Fibroblast of lung (primary cell): ENCODE measurements around the gene POLR2E. TPM values are rescaled to one million over a fixed set of nuclear protein-coding genes. Genes with fewer than 3 reads are reported as not detected.

Source experiments
- DNase-seq, 2 donors: peaks; one replicate each; pipeline versions ENCODE4 v3.0.0 to v3.0.0-alpha.2; 2010; ENCODE audit warnings: low read depth in 2 of 2
- H2AFZ ChIP-seq: 2 replicates; pipeline ENCODE4 v1.5.1; 2012; ENCODE audit warnings: low read length, control low read depth, inconsistent platforms
- H3K27ac ChIP-seq: 2 replicates; pipeline ENCODE4 v1.5.1; 2011; ENCODE audit warnings: low read length, control low read depth; ENCODE audit not compliant: insufficient read depth
- H3K27me3 ChIP-seq: 2 replicates; pipeline ENCODE4 v1.5.1; 2011; ENCODE audit warnings: mild to moderate bottlenecking, low read length; ENCODE audit not compliant: control insufficient read depth, insufficient read depth
- H3K36me3 ChIP-seq: 2 replicates; pipeline ENCODE4 v1.5.1; 2011; ENCODE audit warnings: low read length; ENCODE audit not compliant: control insufficient read depth, insufficient read depth
- H3K4me1 ChIP-seq: 2 replicates; pipeline ENCODE4 v1.5.1; 2011; ENCODE audit warnings: low read length; ENCODE audit not compliant: control insufficient read depth, insufficient read depth; ENCODE audit errors: extremely low read depth
- H3K4me2 ChIP-seq: 2 replicates; pipeline ENCODE4 v1.5.1; 2011; ENCODE audit warnings: low read length, control low read depth; ENCODE audit not compliant: insufficient read depth; ENCODE audit errors: extremely low read depth
- H3K4me3 ChIP-seq, 4 experiments: fragments of 200-600 bp in 1 of 4; sonication (generic) in 1 of 4; replicated peaks in 1 of 4; 2 replicates each; pipeline ENCODE4 v1.5.1; 2011 to 2016; ENCODE audit warnings: low read length in 4 of 4, low read depth in 3 of 4, mild to moderate bottlenecking in 3 of 4, control low read depth in 2 of 4, inconsistent platforms in 1 of 4, mixed read lengths in 1 of 4; ENCODE audit not compliant: insufficient read depth in 1 of 4; ENCODE audit errors: control extremely low read depth in 1 of 4
- H3K79me2 ChIP-seq: 2 replicates; pipeline ENCODE4 v1.5.1; 2012; ENCODE audit warnings: mild to moderate bottlenecking, low read length, inconsistent platforms; ENCODE audit not compliant: control insufficient read depth, insufficient read depth
- H3K9ac ChIP-seq: 2 replicates; pipeline ENCODE4 v1.5.1; 2011; ENCODE audit warnings: mild to moderate bottlenecking, low read length, control low read depth; ENCODE audit not compliant: insufficient read depth
- H3K9me3 ChIP-seq: 2 replicates; pipeline ENCODE4 v1.5.1; 2012; ENCODE audit warnings: low read depth, low read length; ENCODE audit not compliant: control insufficient read depth, insufficient read depth
- H4K20me1 ChIP-seq: 2 replicates; pipeline ENCODE4 v1.5.1; 2011; ENCODE audit warnings: low read length; ENCODE audit not compliant: control insufficient read depth, insufficient read depth; ENCODE audit errors: extremely low read depth
- CTCF ChIP-seq, 2 donors: IDR thresholded peaks in 1 of 2; conservative IDR thresholded peaks in 1 of 2; 1 replicate in 1 of 2; 2 replicates in 1 of 2; pipeline ENCODE4 v1.5.1; 2011 to 2012; ENCODE audit warnings: low read length in 2 of 2, control low read depth in 1 of 2, inconsistent platforms in 1 of 2, low read depth in 1 of 2, mild to moderate bottlenecking in 1 of 2
- EZH2 ChIP-seq: IDR thresholded peaks from 2 replicates; pipeline ENCODE4 v1.5.1; 2012; ENCODE audit warnings: low read length, control low read depth, mild to moderate bottlenecking; ENCODE audit errors: missing control alignments
- polyA plus RNA-seq, 2 donors: library from polyadenylated mRNA; depleted of rRNA in 1 of 2; stranded (reverse) in 1 of 2; unstranded in 1 of 2; fragments of >200 nt; gene quantifications; 2 replicates each; pipeline ENCODE4 v1.2.1, GENCODE V29; 2011 to 2012; ENCODE audit warnings: missing spikeins in 1 of 2
- total RNA-seq: library from RNA; depleted of rRNA; stranded (reverse); fragments of >200 nt; gene quantifications from 2 replicates; pipeline ENCODE4 v1.2.1, GENCODE V29; 2014

Gene POLR2E
- total and polyA plus RNA-seq, 2 donors (not counting 1 experiment from before 2014, with no cell fraction given), result 55.2 to 130 TPM

- Histone ChIP-seq H2AFZ (no peak overlapping the region), H3K27me3 (no peaks in the 10 kb centered on the region), H3K4me3 (no peak overlapping the region), H4K20me1 (no peaks in the 10 kb centered on the region), H3K79me2 (peaks cover 27% of the 10 kb centered on the region), H3K9ac (no peak overlapping the region), H3K4me2 (no peak overlapping the region), H3K36me3 (peaks cover 71% of the 10 kb centered on the region), H3K27ac (no peak overlapping the region), H3K9me3 (no peaks in the 10 kb centered on the region), H3K4me1 (no peaks in the 10 kb centered on the region)
- no peak for DNase-seq
- no peak for TF ChIP-seq EZH2
- TF ChIP-seq CTCF (conservative IDR thresholded peaks at IDR 0.05 in 1 of 2, IDR thresholded peaks at IDR 0.05 in 1 of 2; ENCODE audit: low read depth in 1 of 2, low read length in 2 of 2), result no peak
Observed at GRCh38 chr19:1122021-1122971, 27.1 kb upstream of the POLR2E start.

- H3K4me3 ChIP-seq, result no peak overlapping the region
- peaks cover 19% of the 10 kb centered on the region for H3K79me2 ChIP-seq
- H2AFZ ChIP-seq, result no peak overlapping the region
- no peak overlapping the region for H3K27ac ChIP-seq
- no peak overlapping the region for H3K4me2 ChIP-seq
- H4K20me1 ChIP-seq, result no peaks in the 10 kb centered on the region
- no peaks in the 10 kb centered on the region for H3K9me3 ChIP-seq
- no peaks in the 10 kb centered on the region for H3K27me3 ChIP-seq
- DNase-seq, result no peak
- TF ChIP-seq EZH2 (no peak), CTCF (conservative IDR thresholded peaks at IDR 0.05 in 1 of 2, IDR thresholded peaks at IDR 0.05 in 1 of 2; ENCODE audit: low read depth in 1 of 2, low read length in 2 of 2) (no peak)
- H3K9ac ChIP-seq, result no peak overlapping the region
- H3K36me3 ChIP-seq, result peaks cover 70% of the 10 kb centered on the region
- no peaks in the 10 kb centered on the region for H3K4me1 ChIP-seq
Observed at GRCh38 chr19:1121395-1121794, 26.2 kb upstream of the POLR2E start.

DNA sequence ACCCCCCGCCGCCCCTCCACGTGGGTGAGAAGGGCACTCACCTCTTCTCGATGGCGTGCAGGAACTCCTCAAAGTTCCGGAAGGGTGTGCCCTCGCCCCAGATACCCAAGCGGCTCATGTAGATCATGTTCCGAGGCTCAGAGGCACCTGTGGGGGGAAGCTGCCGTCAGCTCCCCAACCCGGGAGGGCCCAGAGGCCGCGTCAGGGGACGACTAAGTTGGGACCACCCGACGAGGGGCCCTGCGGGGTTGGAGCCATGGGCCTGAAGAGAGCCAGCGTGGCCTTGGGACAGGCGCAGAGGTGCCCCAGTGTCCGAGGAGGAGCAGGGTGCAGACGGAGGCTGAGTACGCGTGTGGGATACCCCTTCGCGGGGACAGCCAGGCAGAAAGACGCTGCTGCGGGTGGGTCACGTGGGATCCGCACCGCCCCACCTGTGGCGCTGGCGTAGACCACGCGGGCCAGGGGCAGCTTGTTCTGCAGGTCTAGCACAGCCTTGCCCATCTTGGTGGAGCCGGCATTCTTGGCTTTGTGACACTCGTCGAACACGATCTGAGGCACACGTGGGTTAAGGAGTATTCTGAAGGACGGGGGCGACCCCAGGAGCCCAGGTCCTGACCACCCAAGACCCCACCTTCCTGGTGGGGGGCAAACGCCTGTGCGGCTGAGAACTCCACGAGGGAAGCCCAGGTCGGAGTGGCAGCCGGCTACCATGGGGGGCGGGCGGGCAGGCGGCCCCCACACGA, 24.5 kb upstream of the POLR2E start:
- Histone ChIP-seq H3K9me3 (no peaks in the 10 kb centered on the region), H3K4me2 (no peak overlapping the region), H3K4me1 (no peaks in the 10 kb centered on the region), H3K4me3 (no peak overlapping the region), H3K9ac (no peak overlapping the region), H2AFZ (no peak overlapping the region), H3K27ac (no peak overlapping the region), H3K27me3 (no peaks in the 10 kb centered on the region), H3K79me2 (peaks cover 12% of the 10 kb centered on the region), H4K20me1 (no peaks in the 10 kb centered on the region), H3K36me3 (peaks cover 69% of the 10 kb centered on the region)
- no peak for DNase-seq
- TF ChIP-seq CTCF (conservative IDR thresholded peaks at IDR 0.05 in 1 of 2, IDR thresholded peaks at IDR 0.05 in 1 of 2; ENCODE audit: low read depth in 1 of 2, low read length in 2 of 2) (no peak), EZH2 (no peak)
